GM21576 (cell line): ENCODE results near the gene PDP2.
"Not testable (repeated sequence)": the region's sequence is repeated elsewhere in the genome, so short reads cannot be mapped to it uniquely, and the experiment has no call there.

Experiments
- ATAC-seq: cut with Tn5 transposase; IDR thresholded peaks from one replicate; pipeline ENCODE4 v1.9.1; 2021; ENCODE audit warnings: mild to moderate bottlenecking, moderate library complexity; ENCODE audit not compliant: unreplicated experiment

PDP2 gene

GRCh38 chr16:66881964-66882508 is 1.7 kb downstream of the PDP2 start:
- no peak for ATAC-seq

GRCh38 chr16:66882702-66883101 is 2.4 kb downstream of the PDP2 start:
- no peak for ATAC-seq

- no peak for ATAC-seq
Measured at GRCh38 chr16:66885491-66885890, 5.2 kb downstream of the PDP2 start.

- ATAC-seq: no peak
Measured at GRCh38 chr16:66886321-66886720, 6.0 kb downstream of the PDP2 start.

- ATAC-seq: no peak
Measured at GRCh38 chr16:66886914-66887313, 6.6 kb downstream of the PDP2 start.

GRCh38 chr16:66888647-66889615 is 8.6 kb downstream of the PDP2 start:
- no peak for ATAC-seq

GRCh38 chr16:66889622-66890021 is 9.3 kb downstream of the PDP2 start:
- ATAC-seq: no peak

GRCh38 chr16:66890799-66891198 is 10.5 kb downstream of the PDP2 start:
- no peak for ATAC-seq

GRCh38 chr16:66891360-66891759 is 11.0 kb downstream of the PDP2 start:
- no peak for ATAC-seq

GRCh38 chr16:66891797-66892196 is 11.5 kb downstream of the PDP2 start:
- no peak for ATAC-seq

GRCh38 chr16:66894055-66894454 is 13.7 kb downstream of the PDP2 start:
- no peak for ATAC-seq

GRCh38 chr16:66894948-66895688 is 14.8 kb downstream of the PDP2 start:
- peak; percentile 67 for ATAC-seq

GRCh38 chr16:66895689-66895979 is 15.3 kb downstream of the PDP2 start:
- no peak for ATAC-seq

- no peak for ATAC-seq
Measured at GRCh38 chr16:66895999-66896398, 15.7 kb downstream of the PDP2 start.

GRCh38 chr16:66896682-66897081 is 16.4 kb downstream of the PDP2 start:
- ATAC-seq: not testable (repeated sequence)

- no peak for ATAC-seq
Measured at GRCh38 chr16:66898207-66898606, 17.9 kb downstream of the PDP2 start.

GRCh38 chr16:66898933-66899309 is 18.6 kb downstream of the PDP2 start:
- ATAC-seq: no peak

- no peak for ATAC-seq
Measured at GRCh38 chr16:66899310-66899944, 19.1 kb downstream of the PDP2 start.

- no peak for ATAC-seq
Measured at GRCh38 chr16:66899945-66900710, 19.8 kb downstream of the PDP2 start.

GRCh38 chr16:66900721-66901441 is 20.6 kb downstream of the PDP2 start:
- ATAC-seq: no peak
